DMS53 treated with DMSO at 0.1 percent for 48 hours (cell line): ENCODE data around the gene PCED1A.
A peak's percentile ranks its signal among the peaks of the same experiment; 100 is the strongest.
"Not testable (repeated sequence)": the region's sequence is repeated elsewhere in the genome, so short reads cannot be mapped to it uniquely, and the experiment has no call there.

Source experiments
- DNase-seq: peaks from one replicate; lab custom pipeline; 2025; ENCODE audit not compliant: unreplicated experiment; lab: John Stamatoyannopoulos, UW

The PCED1A gene

GRCh38 chr20:2829376-2829775 is 11.1 kb downstream of the PCED1A start:
- DNase-seq, result no peak

- no peak for DNase-seq
Observed at GRCh38 chr20:2826655-2827054, 13.8 kb downstream of the PCED1A start.

GRCh38 chr20:2825761-2826160 is 14.7 kb downstream of the PCED1A start:
- DNase-seq, result no peak

- DNase-seq, result no peak
Observed at GRCh38 chr20:2822073-2822472, 18.4 kb downstream of the PCED1A start.

- DNase-seq, result no peak
Observed at GRCh38 chr20:2820896-2821869, 19.3 kb downstream of the PCED1A start.

- no peak for DNase-seq
Observed at GRCh38 chr20:2820084-2820895, 20.2 kb downstream of the PCED1A start.

GRCh38 chr20:2817891-2818595 is 22.4 kb downstream of the PCED1A start:
- DNase-seq, result no peak

GRCh38 chr20:2817341-2817726 is 23.1 kb downstream of the PCED1A start:
- DNase-seq, result no peak

GRCh38 chr20:2816583-2817340 is 23.7 kb downstream of the PCED1A start:
- peak; percentile 3 for DNase-seq

GRCh38 chr20:2816030-2816582 is 24.3 kb downstream of the PCED1A start, which contains the start of gene TMEM239:
Gene TMEM239 (plus strand): TSS chr20:2816364. CDS start chr20:2816555, 191 bp downstream.
- DNase-seq, result no peak

- DNase-seq, result no peak
Observed at GRCh38 chr20:2815242-2815900, 25.1 kb downstream of the PCED1A start.

GRCh38 chr20:2814587-2815051 is 25.8 kb downstream of the PCED1A start, which contains the start of gene C20orf141:
Gene C20orf141 (plus strand): TSS chr20:2814987. CDS start chr20:2815185, 198 bp downstream.
- DNase-seq, result no peak

- no peak for DNase-seq
Observed at GRCh38 chr20:2814076-2814475, 26.4 kb downstream of the PCED1A start.

GRCh38 chr20:2812189-2812588 is 28.3 kb downstream of the PCED1A start:
- no peak for DNase-seq

GRCh38 chr20:2809690-2810089 is 30.8 kb downstream of the PCED1A start:
- no peak for DNase-seq

- DNase-seq, result not testable (repeated sequence)
Observed at GRCh38 chr20:2807929-2808328, 32.5 kb downstream of the PCED1A start.

GRCh38 chr20:2807019-2807418 is 33.4 kb downstream of the PCED1A start:
- no peak for DNase-seq

- DNase-seq, result no peak
Observed at GRCh38 chr20:2806351-2806701, 34.1 kb downstream of the PCED1A start.

GRCh38 chr20:2805689-2806350 is 34.6 kb downstream of the PCED1A start:
- no peak for DNase-seq
